NCI-H1436 (cell line): Measurements from ENCODE around the gene RNU7-1.
"Not testable (repeated sequence)": the region's sequence is repeated elsewhere in the genome, so short reads cannot be mapped to it uniquely, and the experiment has no call there.

Experiments
- DNase-seq: peaks from one replicate; lab custom pipeline; 2025; lab: John Stamatoyannopoulos, UW

RNU7-1 gene

DNA sequence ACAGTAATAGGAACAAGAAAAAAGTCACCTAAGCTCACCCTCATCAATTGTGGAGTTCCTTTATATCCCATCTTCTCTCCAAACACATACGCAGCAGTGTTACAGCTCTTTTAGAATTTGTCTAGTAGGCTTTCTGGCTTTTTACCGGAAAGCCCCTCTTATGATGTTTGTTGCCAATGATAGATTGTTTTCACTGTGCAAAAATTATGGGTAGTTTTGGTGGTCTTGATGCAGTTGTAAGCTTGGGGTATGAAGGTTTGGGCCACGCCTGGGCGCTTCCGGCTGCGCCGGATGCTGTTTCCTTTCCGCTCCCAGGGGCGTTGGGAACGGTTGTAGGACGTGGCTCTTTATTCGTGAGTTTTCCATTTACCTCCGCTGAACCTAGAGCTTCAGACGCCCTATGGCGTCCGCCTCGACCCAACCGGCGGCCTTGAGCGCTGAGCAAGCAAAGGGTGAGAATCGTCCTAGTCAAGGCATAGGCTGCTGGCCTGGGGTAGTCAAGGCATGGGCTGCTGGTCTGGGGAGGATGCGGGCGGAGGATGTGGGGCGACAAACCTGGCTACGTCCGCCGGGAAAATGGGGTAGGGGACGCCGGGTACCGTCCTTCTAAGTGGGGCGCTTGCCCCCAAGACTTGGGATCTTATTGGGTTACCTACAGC, at the start of gene RNU7-1, which contains the start of gene C12orf57:
TSS of gene RNU7-1 (plus strand) at position 95 of the 659 bp plus-strand sequence.
TSS of gene C12orf57 (plus strand) at position 301 of the 659 bp plus-strand sequence. CDS start at position 401, 100 bp downstream.
- DNase-seq, result peak; percentile 84

- DNase-seq, result no peak
Measured at GRCh38 chr12:6894321-6894720, 49.3 kb upstream of the RNU7-1 start.

DNA sequence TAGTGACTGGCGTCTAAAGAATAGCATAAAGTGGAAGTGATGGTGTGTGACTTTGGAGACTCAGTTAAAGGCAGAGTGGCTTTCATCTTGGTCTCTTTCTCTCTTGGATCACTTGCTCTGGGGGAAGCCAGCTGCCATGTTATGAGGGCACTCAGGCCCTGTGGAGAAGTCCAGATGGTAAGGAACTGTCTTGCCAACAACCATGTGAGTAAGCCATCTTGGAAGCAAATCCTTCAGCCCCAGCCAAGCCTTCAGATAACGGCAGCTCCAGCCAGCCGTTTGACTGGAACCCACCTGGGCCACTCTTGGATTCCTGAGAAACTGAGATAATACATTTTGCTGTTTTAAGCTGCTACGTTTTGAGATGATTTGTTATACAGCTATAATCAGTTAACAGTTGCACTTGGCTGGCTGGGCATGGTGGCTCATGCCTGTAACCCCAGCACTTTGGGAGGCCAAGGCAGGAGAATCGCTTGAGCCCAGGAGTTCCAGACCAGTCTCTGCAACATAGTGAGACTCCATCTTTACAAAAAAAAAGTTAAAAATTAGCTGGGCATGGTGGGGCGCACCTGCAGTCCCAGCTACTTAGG, 46.7 kb upstream of the RNU7-1 start:
- no peak for DNase-seq

DNA sequence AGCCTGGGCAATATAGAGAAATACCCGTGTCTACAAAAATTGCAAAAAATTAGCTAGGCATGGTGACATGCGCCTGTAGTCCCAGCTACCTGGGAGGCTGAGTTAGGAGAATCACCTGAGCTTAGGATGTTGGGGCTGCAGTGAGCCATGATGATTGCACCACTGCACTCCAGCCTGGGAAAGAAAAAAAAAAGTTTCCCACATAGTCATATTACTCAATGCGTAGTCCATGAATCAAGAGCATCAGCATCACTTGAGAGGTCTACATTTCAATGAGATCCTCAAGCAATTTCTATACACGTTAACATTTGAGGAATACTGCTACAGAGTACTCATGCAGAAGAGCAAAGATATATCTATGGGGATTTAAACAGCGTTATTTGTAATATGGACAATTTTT, 44.2 kb upstream of the RNU7-1 start:
- no peak for DNase-seq

- DNase-seq, result no peak
Measured at GRCh38 chr12:6899837-6900519, 43.6 kb upstream of the RNU7-1 start.

- no peak for DNase-seq
Measured at GRCh38 chr12:6902448-6902847, 41.2 kb upstream of the RNU7-1 start.

- DNase-seq, result no peak
Measured at GRCh38 chr12:6903722-6904121, 39.9 kb upstream of the RNU7-1 start.

- peak; percentile 98 for DNase-seq
Measured at GRCh38 chr12:6904280-6905276, 39.0 kb upstream of the RNU7-1 start, which contains the start of gene LRRC23. Gene LRRC23, plus strand, starts transcription at chr12:6904822. Its CDS starts 812 bp downstream, at chr12:6905634.

DNA sequence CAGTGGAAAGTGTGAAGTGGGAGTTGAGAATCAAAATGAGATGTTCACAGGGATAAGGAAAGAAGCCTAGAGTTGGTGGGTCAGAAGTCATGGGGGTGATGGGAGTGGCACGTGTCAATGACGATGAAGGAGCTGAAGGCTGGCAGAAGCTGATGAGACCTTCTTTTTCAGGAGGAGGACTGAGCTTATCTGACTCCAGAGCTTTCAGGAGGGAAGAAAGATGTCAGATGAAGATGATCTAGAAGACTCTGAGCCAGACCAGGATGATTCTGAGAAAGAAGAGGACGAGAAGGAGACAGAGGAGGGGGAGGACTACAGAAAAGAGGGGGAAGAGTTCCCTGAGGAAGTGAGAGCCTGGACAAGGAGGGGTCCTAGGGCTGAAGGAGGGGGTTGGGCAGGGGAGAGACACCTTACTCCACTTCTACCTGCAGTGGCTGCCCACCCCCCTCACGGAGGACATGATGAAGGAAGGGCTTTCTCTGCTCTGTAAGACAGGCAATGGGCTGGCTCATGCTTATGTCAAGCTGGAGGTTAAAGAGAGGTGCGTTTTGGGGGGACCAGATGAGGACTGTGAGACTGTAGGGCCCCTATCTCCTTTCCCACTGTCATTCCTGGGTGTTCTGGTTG, 38.1 kb upstream of the RNU7-1 start:
- no peak for DNase-seq

- not testable (repeated sequence) for DNase-seq
Measured at GRCh38 chr12:6908141-6908540, 35.5 kb upstream of the RNU7-1 start.

DNA sequence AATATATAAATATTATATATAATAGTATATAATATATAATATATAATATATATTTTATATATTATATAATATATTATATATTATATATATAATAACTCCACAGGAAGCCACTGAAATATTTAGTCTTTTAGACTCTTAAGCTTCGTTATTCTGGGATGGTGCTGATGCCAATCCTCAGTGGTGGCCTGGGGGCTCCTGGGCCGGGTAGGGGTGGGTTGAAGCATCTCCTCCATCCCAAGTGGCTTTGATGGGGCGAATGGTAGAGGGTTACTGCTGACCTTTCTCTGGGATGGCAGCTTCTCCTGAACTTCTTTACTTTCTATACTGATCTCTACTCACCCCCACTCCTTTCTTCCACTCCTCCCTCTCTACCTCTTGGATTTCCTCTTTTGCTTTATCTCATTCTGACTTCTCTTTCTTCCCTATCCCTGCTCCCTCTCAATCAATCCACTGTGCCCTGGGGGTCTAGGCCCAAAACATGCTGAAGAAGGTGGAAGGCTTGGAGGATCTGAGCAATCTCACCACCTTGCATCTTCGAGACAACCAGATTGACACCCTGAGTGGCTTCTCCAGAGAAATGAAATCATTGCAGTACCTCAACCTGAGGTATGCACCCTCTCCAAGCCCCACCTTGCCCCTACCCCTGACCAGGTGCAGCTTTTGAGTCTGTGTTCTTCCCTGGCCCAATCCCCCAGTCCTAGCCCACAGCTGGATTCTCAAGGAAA, 34.0 kb upstream of the RNU7-1 start:
- no peak for DNase-seq

DNA sequence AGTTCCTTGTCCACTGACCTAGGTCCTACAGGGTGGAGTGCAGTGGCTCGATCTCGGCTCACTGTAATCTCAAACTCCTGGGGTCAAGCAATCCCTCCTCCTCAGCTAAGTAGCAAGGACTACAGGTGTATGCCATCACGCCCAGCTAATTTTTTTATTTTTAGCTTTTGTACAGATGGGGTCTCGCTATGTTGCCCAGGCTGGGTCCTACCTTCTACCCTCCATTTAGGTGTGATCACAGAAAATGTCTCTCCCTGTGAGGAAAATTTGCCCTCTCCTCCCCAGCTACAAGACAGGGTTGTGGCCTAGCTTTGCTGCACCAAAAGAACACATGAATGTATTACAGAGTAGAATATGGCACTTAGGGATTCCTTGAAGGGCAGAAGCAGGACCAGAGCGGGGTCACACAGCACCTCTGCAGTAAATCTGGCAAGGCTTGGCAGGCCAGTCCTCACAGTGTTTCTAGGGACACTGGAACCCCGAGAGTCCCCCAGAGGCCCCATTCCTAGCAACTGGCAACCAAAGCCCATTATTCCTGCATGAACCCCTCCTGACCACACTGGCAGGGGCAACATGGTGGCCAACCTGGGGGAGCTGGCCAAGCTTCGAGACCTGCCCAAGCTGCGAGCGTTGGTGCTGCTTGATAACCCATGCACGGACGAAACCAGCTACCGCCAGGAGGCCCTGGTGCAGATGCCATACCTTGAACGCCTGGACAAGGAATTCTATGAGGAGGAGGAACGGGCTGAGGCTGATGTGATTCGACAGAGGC, 31.3 kb upstream of the RNU7-1 start:
- DNase-seq, result no peak

- peak; percentile 70 for DNase-seq
Measured at GRCh38 chr12:6914246-6914946, 29.2 kb upstream of the RNU7-1 start, which contains the start of gene ENO2. Gene ENO2, plus strand, starts transcription at chr12:6914580. Its CDS starts 1,253 bp downstream, at chr12:6915833.

DNA sequence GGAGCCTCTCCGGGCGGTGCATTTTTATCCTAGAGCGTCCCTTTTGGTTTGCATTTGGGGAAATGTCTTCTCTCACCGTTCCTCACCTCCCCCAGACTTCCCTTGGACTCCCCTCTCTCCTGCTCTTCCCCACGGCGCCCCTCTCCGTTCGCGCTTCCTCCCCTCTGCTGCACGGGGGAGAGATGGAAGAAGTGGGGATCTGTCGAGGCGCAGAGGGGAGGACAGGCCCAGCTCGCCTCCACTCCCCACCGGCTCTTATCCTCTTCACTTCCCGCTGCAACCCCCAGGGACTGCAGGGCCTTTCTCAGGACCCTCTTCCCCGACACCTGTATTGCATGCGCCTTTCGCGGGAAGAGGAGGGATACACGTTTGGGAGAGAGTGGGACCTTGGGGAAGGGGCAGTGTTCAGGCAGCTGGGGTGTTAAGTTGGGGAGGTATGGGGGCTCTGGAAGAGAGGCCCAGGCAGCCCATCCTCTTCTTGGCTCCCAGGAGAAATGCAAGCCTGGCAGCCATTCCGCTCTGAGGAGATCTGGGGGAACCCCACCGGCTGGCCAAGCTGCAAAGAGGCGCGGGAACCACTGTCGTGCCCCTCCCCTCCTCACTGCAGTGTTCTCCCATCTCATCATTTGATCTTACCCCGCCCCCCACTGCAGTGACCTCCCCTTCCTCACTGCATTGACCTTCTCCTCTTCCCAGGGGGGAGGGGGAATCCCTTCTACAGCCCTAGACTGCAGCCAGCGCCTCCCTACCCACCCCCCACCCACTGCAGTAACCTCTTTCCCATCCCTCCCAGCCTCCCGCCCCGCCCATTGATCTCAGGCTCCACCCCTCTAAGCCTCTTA, 28.4 kb upstream of the RNU7-1 start:
- peak; percentile 36 for DNase-seq

GRCh38 chr12:6915789-6916285, 27.8 kb upstream of the RNU7-1 start:
- no peak for DNase-seq

DNA sequence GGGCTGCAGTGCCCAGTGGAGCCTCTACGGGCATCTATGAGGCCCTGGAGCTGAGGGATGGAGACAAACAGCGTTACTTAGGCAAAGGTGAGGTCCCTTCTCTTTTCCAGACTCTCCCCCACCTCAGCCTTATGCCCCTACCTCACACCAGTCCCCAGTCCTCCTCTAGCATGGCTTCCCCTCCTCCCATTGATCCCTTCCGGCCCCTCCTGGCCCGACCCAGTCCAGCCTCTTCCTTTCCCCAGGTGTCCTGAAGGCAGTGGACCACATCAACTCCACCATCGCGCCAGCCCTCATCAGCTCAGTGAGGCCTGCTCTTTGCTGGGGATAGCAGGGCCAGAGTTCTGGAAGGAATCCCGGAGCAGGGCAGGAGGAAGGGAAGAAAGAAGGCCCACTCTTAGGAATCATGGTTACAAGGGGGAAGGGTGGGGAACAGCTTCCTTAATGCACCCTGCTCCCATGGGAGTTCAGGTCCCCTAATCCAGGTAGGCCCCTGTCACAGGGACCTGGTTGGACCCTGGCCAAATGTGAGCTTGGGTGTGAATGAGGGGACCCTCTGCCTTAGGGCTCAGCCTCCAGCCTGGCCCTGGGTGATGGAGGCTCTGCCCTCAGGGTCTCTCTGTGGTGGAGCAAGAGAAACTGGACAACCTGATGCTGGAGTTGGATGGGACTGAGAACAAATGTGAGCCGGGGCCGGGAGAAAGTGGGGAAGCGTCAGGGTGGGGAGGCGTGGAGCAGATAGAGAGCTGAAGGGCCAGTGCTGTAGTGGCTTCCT, 27.0 kb upstream of the RNU7-1 start:
- DNase-seq, result no peak
